ENCODE results near the gene TMEM117. TPM values are rescaled to one million over a fixed set of nuclear protein-coding genes. Genes with fewer than 3 reads are reported as not detected.

Gene TMEM117
- total RNA-seq, 1 donor from 2014 or later, result 11.6 TPM

- Mint-ChIP-seq H3K4me3 (ENCODE audit: low read depth) (no peak overlapping the region), H3K27ac (no peak overlapping the region), H3K4me1 (ENCODE audit: low read depth) (no peaks in the 10 kb centered on the region), H3K36me3 (ENCODE audit: insufficient read depth) (no peaks in the 10 kb centered on the region), H3K9me3 (ENCODE audit: low read depth) (no peaks in the 10 kb centered on the region), H3K27me3 (no peaks in the 10 kb centered on the region)
- DNase-seq (ENCODE audit: low spot score, unreplicated experiment), result no peak
- TF ChIP-seq CTCF (IDR thresholded peaks at IDR 0.05; ENCODE audit: unreplicated experiment), result no peak
Measured at GRCh38 chr12:43896496-43896895, 60.6 kb downstream of the TMEM117 start.

- Mint-ChIP-seq H3K4me1 (ENCODE audit: low read depth) (no peaks in the 10 kb centered on the region), H3K27me3 (no peaks in the 10 kb centered on the region), H3K27ac (no peak overlapping the region), H3K9me3 (ENCODE audit: low read depth) (no peaks in the 10 kb centered on the region), H3K36me3 (ENCODE audit: insufficient read depth) (no peaks in the 10 kb centered on the region), H3K4me3 (ENCODE audit: low read depth) (no peak overlapping the region)
- no peak for TF ChIP-seq CTCF (IDR thresholded peaks at IDR 0.05; ENCODE audit: unreplicated experiment)
- no peak for DNase-seq (ENCODE audit: low spot score, unreplicated experiment)
Measured at GRCh38 chr12:43898474-43898873, 62.6 kb downstream of the TMEM117 start.

GRCh38 chr12:43899574-43899973 is 63.7 kb downstream of the TMEM117 start:
- no peak for TF ChIP-seq CTCF (IDR thresholded peaks at IDR 0.05; ENCODE audit: unreplicated experiment)
- Mint-ChIP-seq H3K4me1 (ENCODE audit: low read depth) (no peaks in the 10 kb centered on the region), H3K36me3 (ENCODE audit: insufficient read depth) (no peaks in the 10 kb centered on the region)

GRCh38 chr12:43903686-43904085 is 67.8 kb downstream of the TMEM117 start:
- no peak for DNase-seq (ENCODE audit: low spot score, unreplicated experiment)
- Mint-ChIP-seq H3K27me3 (no peaks in the 10 kb centered on the region), H3K4me3 (ENCODE audit: low read depth) (no peak overlapping the region), H3K36me3 (ENCODE audit: insufficient read depth) (no peaks in the 10 kb centered on the region), H3K4me1 (ENCODE audit: low read depth) (no peaks in the 10 kb centered on the region), H3K27ac (no peak overlapping the region), H3K9me3 (ENCODE audit: low read depth) (peaks cover 4% of the 10 kb centered on the region)
- no peak for TF ChIP-seq CTCF (IDR thresholded peaks at IDR 0.05; ENCODE audit: unreplicated experiment)

More at GRCh38 chr12:43899574-43899973, 63.7 kb downstream of the TMEM117 start:
- DNase-seq (ENCODE audit: low spot score, unreplicated experiment), result no peak
- no peaks in the 10 kb centered on the region for H3K27me3 Mint-ChIP-seq
- H3K4me3 Mint-ChIP-seq (ENCODE audit: low read depth), result no peak overlapping the region
- H3K27ac Mint-ChIP-seq, result no peak overlapping the region
- H3K9me3 Mint-ChIP-seq (ENCODE audit: low read depth), result no peaks in the 10 kb centered on the region

GRCh38 chr12:43912859-43913258 is 77.0 kb downstream of the TMEM117 start:
- Mint-ChIP-seq H3K9me3 (ENCODE audit: low read depth) (no peaks in the 10 kb centered on the region), H3K4me3 (ENCODE audit: low read depth) (no peak overlapping the region), H3K4me1 (ENCODE audit: low read depth) (no peaks in the 10 kb centered on the region), H3K27ac (no peak overlapping the region), H3K27me3 (no peaks in the 10 kb centered on the region), H3K36me3 (ENCODE audit: insufficient read depth) (no peaks in the 10 kb centered on the region)
- DNase-seq (ENCODE audit: low spot score, unreplicated experiment), result no peak
- no peak for TF ChIP-seq CTCF (IDR thresholded peaks at IDR 0.05; ENCODE audit: unreplicated experiment)

Data from progenitor cell of endocrine pancreas (in vitro differentiated cells).